ENCODE results near the gene OR13H1.
"Not testable (repeated sequence)": the region's sequence is repeated elsewhere in the genome, so short reads cannot be mapped to it uniquely, and the experiment has no call there.

The OR13H1 gene

GRCh38 chrX:131543774-131544173, at the start of gene OR13H1:
OR13H1 (plus strand) TSS chrX:131544074; CDS start chrX:131544074, 0 bp downstream.
- H3K27me3 ChIP-seq (ENCODE audit: control insufficient read depth, insufficient read depth, low read length) = no peaks in the 10 kb centered on the region
- WGBS (ENCODE audit: insufficient coverage, insufficient read length) = no CpG with 5 or more reads among the region's 1 CpG
- H3K36me3 ChIP-seq (ENCODE audit: control insufficient read depth, insufficient read depth, low read length) = no peaks in the 10 kb centered on the region

GRCh38 chrX:131501556-131501955, 42.3 kb upstream of the OR13H1 start:
- not testable (repeated sequence) for H3K4me3 ChIP-seq (ENCODE audit: low read length); H3K4me1 ChIP-seq (ENCODE audit: control insufficient read depth, insufficient read depth, low read length); H3K27ac ChIP-seq (ENCODE audit: low read length); H3K27me3 ChIP-seq (ENCODE audit: control insufficient read depth, insufficient read depth, low read length); H3K36me3 ChIP-seq (ENCODE audit: control insufficient read depth, insufficient read depth, low read length); H3K9me3 ChIP-seq (ENCODE audit: control insufficient read depth, insufficient read depth, low read length); DNase-seq (ENCODE audit: low read depth, low spot score)
- no CpG with 5 or more reads among the region's 5 CpGs for WGBS (ENCODE audit: insufficient coverage, insufficient read length)

More at GRCh38 chrX:131543774-131544173, at the start of gene OR13H1:
- Histone ChIP-seq H3K9me3 (ENCODE audit: control insufficient read depth, insufficient read depth, low read length) (no peaks in the 10 kb centered on the region), H3K27ac (ENCODE audit: low read length) (no peak within 1 kb of the TSS), H3K4me1 (ENCODE audit: control insufficient read depth, insufficient read depth, low read length) (no peaks in the 10 kb centered on the region), H3K4me3 (ENCODE audit: low read length) (no peak within 1 kb of the TSS)
- DNase-seq (ENCODE audit: low read depth, low spot score) = no peak

- no peaks in the 10 kb centered on the region for H3K36me3 ChIP-seq (ENCODE audit: control insufficient read depth, insufficient read depth, low read length)
- WGBS (ENCODE audit: insufficient coverage, insufficient read length) = no CpG with 5 or more reads among the region's 9 CpGs
- no peaks in the 10 kb centered on the region for H3K9me3 ChIP-seq (ENCODE audit: control insufficient read depth, insufficient read depth, low read length)
- no peak overlapping the region for H3K27ac ChIP-seq (ENCODE audit: low read length)
- H3K4me1 ChIP-seq (ENCODE audit: control insufficient read depth, insufficient read depth, low read length) = no peaks in the 10 kb centered on the region
- H3K4me3 ChIP-seq (ENCODE audit: low read length) = no peak overlapping the region
- DNase-seq (ENCODE audit: low read depth, low spot score) = no peak
- no peaks in the 10 kb centered on the region for H3K27me3 ChIP-seq (ENCODE audit: control insufficient read depth, insufficient read depth, low read length)
These were observed 30.5 kb upstream of the OR13H1 start for GRCh38 chrX:131513159-131513914.

GRCh38 chrX:131521824-131522223, 22.1 kb upstream of the OR13H1 start:
- H3K4me1 ChIP-seq (ENCODE audit: control insufficient read depth, insufficient read depth, low read length) = no peaks in the 10 kb centered on the region
- H3K27ac ChIP-seq (ENCODE audit: low read length) = no peak overlapping the region
- H3K27me3 ChIP-seq (ENCODE audit: control insufficient read depth, insufficient read depth, low read length) = no peaks in the 10 kb centered on the region
- H3K9me3 ChIP-seq (ENCODE audit: control insufficient read depth, insufficient read depth, low read length) = no peaks in the 10 kb centered on the region
- WGBS (ENCODE audit: insufficient coverage, insufficient read length) = no CpG with 5 or more reads among the region's 2 CpGs
- H3K36me3 ChIP-seq (ENCODE audit: control insufficient read depth, insufficient read depth, low read length) = no peaks in the 10 kb centered on the region
- DNase-seq (ENCODE audit: low read depth, low spot score) = no peak
- H3K4me3 ChIP-seq (ENCODE audit: low read length) = no peak overlapping the region

GRCh38 chrX:131544218-131544617, 344 bp downstream of the OR13H1 start:
- no peaks in the 10 kb centered on the region for H3K4me1 ChIP-seq (ENCODE audit: control insufficient read depth, insufficient read depth, low read length)
- no peak overlapping the region for H3K4me3 ChIP-seq (ENCODE audit: low read length)
- no CpG with 5 or more reads among the region's 4 CpGs for WGBS (ENCODE audit: insufficient coverage, insufficient read length)
- no peak overlapping the region for H3K27ac ChIP-seq (ENCODE audit: low read length)
- H3K36me3 ChIP-seq (ENCODE audit: control insufficient read depth, insufficient read depth, low read length) = no peaks in the 10 kb centered on the region
- H3K9me3 ChIP-seq (ENCODE audit: control insufficient read depth, insufficient read depth, low read length) = no peaks in the 10 kb centered on the region
- H3K27me3 ChIP-seq (ENCODE audit: control insufficient read depth, insufficient read depth, low read length) = no peaks in the 10 kb centered on the region
- no peak for DNase-seq (ENCODE audit: low read depth, low spot score)

- Histone ChIP-seq H3K9me3 (ENCODE audit: control insufficient read depth, insufficient read depth, low read length) (no peaks in the 10 kb centered on the region), H3K4me1 (ENCODE audit: control insufficient read depth, insufficient read depth, low read length) (no peaks in the 10 kb centered on the region), H3K27ac (ENCODE audit: low read length) (no peak overlapping the region), H3K36me3 (ENCODE audit: control insufficient read depth, insufficient read depth, low read length) (no peaks in the 10 kb centered on the region), H3K27me3 (ENCODE audit: control insufficient read depth, insufficient read depth, low read length) (no peaks in the 10 kb centered on the region), H3K4me3 (ENCODE audit: low read length) (no peak overlapping the region)
- DNase-seq (ENCODE audit: low read depth, low spot score) = no peak
- no CpG with 5 or more reads among the region's 2 CpGs for WGBS (ENCODE audit: insufficient coverage, insufficient read length)
These were observed 5.1 kb downstream of the OR13H1 start for GRCh38 chrX:131549011-131549410.

- WGBS (ENCODE audit: insufficient coverage, insufficient read length) = no CpG with 5 or more reads among the region's 10 CpGs
- not testable (repeated sequence) for H3K4me3 ChIP-seq (ENCODE audit: low read length); H3K36me3 ChIP-seq (ENCODE audit: control insufficient read depth, insufficient read depth, low read length); DNase-seq (ENCODE audit: low read depth, low spot score); H3K9me3 ChIP-seq (ENCODE audit: control insufficient read depth, insufficient read depth, low read length); H3K4me1 ChIP-seq (ENCODE audit: control insufficient read depth, insufficient read depth, low read length); H3K27me3 ChIP-seq (ENCODE audit: control insufficient read depth, insufficient read depth, low read length); H3K27ac ChIP-seq (ENCODE audit: low read length)
These were observed 8.6 kb downstream of the OR13H1 start for GRCh38 chrX:131552453-131552852.

GRCh38 chrX:131558562-131558961, 14.7 kb downstream of the OR13H1 start:
- Histone ChIP-seq H3K27me3 (ENCODE audit: control insufficient read depth, insufficient read depth, low read length) (no peaks in the 10 kb centered on the region), H3K27ac (ENCODE audit: low read length) (no peak overlapping the region), H3K4me1 (ENCODE audit: control insufficient read depth, insufficient read depth, low read length) (no peaks in the 10 kb centered on the region), H3K36me3 (ENCODE audit: control insufficient read depth, insufficient read depth, low read length) (no peaks in the 10 kb centered on the region), H3K4me3 (ENCODE audit: low read length) (no peak overlapping the region), H3K9me3 (ENCODE audit: control insufficient read depth, insufficient read depth, low read length) (no peaks in the 10 kb centered on the region)
- no CpG with 5 or more reads among the region's 4 CpGs for WGBS (ENCODE audit: insufficient coverage, insufficient read length)
- DNase-seq (ENCODE audit: low read depth, low spot score) = no peak

GRCh38 chrX:131564553-131565229, 20.8 kb downstream of the OR13H1 start:
- H3K9me3 ChIP-seq (ENCODE audit: control insufficient read depth, insufficient read depth, low read length) = no peaks in the 10 kb centered on the region
- no peaks in the 10 kb centered on the region for H3K36me3 ChIP-seq (ENCODE audit: control insufficient read depth, insufficient read depth, low read length)
- no peak overlapping the region for H3K4me3 ChIP-seq (ENCODE audit: low read length)
- DNase-seq (ENCODE audit: low read depth, low spot score) = no peak
- H3K4me1 ChIP-seq (ENCODE audit: control insufficient read depth, insufficient read depth, low read length) = no peaks in the 10 kb centered on the region
- no CpG with 5 or more reads among the region's 2 CpGs for WGBS (ENCODE audit: insufficient coverage, insufficient read length)
- no peaks in the 10 kb centered on the region for H3K27me3 ChIP-seq (ENCODE audit: control insufficient read depth, insufficient read depth, low read length)
- H3K27ac ChIP-seq (ENCODE audit: low read length) = no peak overlapping the region

GRCh38 chrX:131565909-131566308, 22.0 kb downstream of the OR13H1 start:
- no CpG with 5 or more reads among the region's 4 CpGs for WGBS (ENCODE audit: insufficient coverage, insufficient read length)
- no peak overlapping the region for H3K4me3 ChIP-seq (ENCODE audit: low read length)
- no peaks in the 10 kb centered on the region for H3K4me1 ChIP-seq (ENCODE audit: control insufficient read depth, insufficient read depth, low read length)

GRCh38 chrX:131571348-131571747, 27.5 kb downstream of the OR13H1 start:
- Histone ChIP-seq H3K4me1 (ENCODE audit: control insufficient read depth, insufficient read depth, low read length) (no peaks in the 10 kb centered on the region), H3K4me3 (ENCODE audit: low read length) (no peak overlapping the region), H3K36me3 (ENCODE audit: control insufficient read depth, insufficient read depth, low read length) (no peaks in the 10 kb centered on the region), H3K9me3 (ENCODE audit: control insufficient read depth, insufficient read depth, low read length) (no peaks in the 10 kb centered on the region), H3K27ac (ENCODE audit: low read length) (no peak overlapping the region), H3K27me3 (ENCODE audit: control insufficient read depth, insufficient read depth, low read length) (no peaks in the 10 kb centered on the region)
- DNase-seq (ENCODE audit: low read depth, low spot score) = no peak

More at GRCh38 chrX:131565909-131566308, 22.0 kb downstream of the OR13H1 start:
- Histone ChIP-seq H3K9me3 (ENCODE audit: control insufficient read depth, insufficient read depth, low read length) (no peaks in the 10 kb centered on the region), H3K36me3 (ENCODE audit: control insufficient read depth, insufficient read depth, low read length) (no peaks in the 10 kb centered on the region), H3K27me3 (ENCODE audit: control insufficient read depth, insufficient read depth, low read length) (no peaks in the 10 kb centered on the region), H3K27ac (ENCODE audit: low read length) (no peak overlapping the region)
- no peak for DNase-seq (ENCODE audit: low read depth, low spot score)

Measured in iPS DF 6.9 (cell line).